GM12878 (cell line): ENCODE measurements around the gene RANBP3. TPM values are rescaled to one million over a fixed set of nuclear protein-coding genes. Genes with fewer than 3 reads are reported as not detected.

Experiments used
- ATAC-seq: fragments of 200-7000 bp; cut with Tn5 transposase; 3 replicates; pipeline ENCODE4 v1.9.1; 2020; ENCODE audit warnings: mild to moderate bottlenecking, moderate library complexity
- BruUV-seq: library from RNA; stranded (reverse); fragments of 400-500 nt; replicated peaks from 2 replicates; lab custom pipeline; 2021; lab: Mats Ljungman, UMichigan
- CTCF ChIA-PET: fragments of 300-600 bp; sonication (Branson Sonifier 250); formaldehyde crosslinking; extraction: SDS; loops from one replicate; lab custom pipeline; 2021; ENCODE audit warnings: inconsistent platforms; lab: Yijun Ruan, JAX
- POLR2A ChIA-PET: fragments of 350-600 bp; formaldehyde crosslinking; extraction: SDS; loops from one replicate; lab custom pipeline; 2021; ENCODE audit warnings: inconsistent platforms; lab: Charles Lee
- RAD21 ChIA-PET: fragments of 300-600 bp; sonication (Branson Sonifier 250); formaldehyde crosslinking; loops from one replicate; lab custom pipeline; 2023; ENCODE audit warnings: antibody characterized with exemption; ENCODE audit not compliant: unreplicated experiment; lab: Charles Lee
- SMC1A ChIA-PET: fragments of 300-600 bp; sonication (Branson Sonifier 250); formaldehyde crosslinking; loops from one replicate; lab custom pipeline; 2023; ENCODE audit not compliant: unreplicated experiment, uncharacterized antibody; lab: Charles Lee
- DNase-seq: peaks from one replicate; pipeline ENCODE4 v3.0.0-alpha.2; 2011; ENCODE audit warnings: low read depth, low spot score
- FAIRE-seq: peaks from 3 replicates; lab custom pipeline; 2011; peaks lifted over from hg19 to GRCh38; lab: Jason Lieb, UNC
- H2AFZ ChIP-seq: 2 replicates; pipeline ENCODE4 v1.6.0; 2011; ENCODE audit warnings: low read depth, low read length, control low read depth; ENCODE audit not compliant: control insufficient read depth
- H3K27ac ChIP-seq: 2 replicates; pipeline ENCODE4 v1.5.1; 2011; ENCODE audit warnings: control low read depth; ENCODE audit not compliant: control insufficient read depth, insufficient read depth
- H3K27me3 ChIP-seq, 2 experiments: replicated peaks in 1 of 2; 2 replicates each; pipeline versions ENCODE4 v1.6.0 to v1.6.1; 2011; ENCODE audit warnings: low read length in 1 of 2; ENCODE audit not compliant: control insufficient read depth in 2 of 2, insufficient read depth in 2 of 2
- H3K36me3 ChIP-seq, 2 experiments: 2 replicates each; pipeline ENCODE4 v1.5.1; 2011; ENCODE audit warnings: low read length in 1 of 2; ENCODE audit not compliant: control insufficient read depth in 2 of 2, insufficient read depth in 2 of 2
- H3K4me1 ChIP-seq: 2 replicates; pipeline ENCODE4 v1.6.1; 2011; ENCODE audit warnings: mild to moderate bottlenecking, low read length, moderate library complexity, mixed read lengths; ENCODE audit not compliant: control insufficient read depth, insufficient read depth
- H3K4me2 ChIP-seq: 2 replicates; pipeline ENCODE4 v1.6.0; 2011; ENCODE audit warnings: control low read depth; ENCODE audit not compliant: control insufficient read depth, insufficient read depth
- H3K4me3 ChIP-seq: fragments of 200-600 bp; sonication (generic); 2 replicates; pipeline ENCODE4 v1.5.1; 2016
- H3K79me2 ChIP-seq: 2 replicates; pipeline ENCODE4 v1.6.0; 2011; ENCODE audit warnings: low read length; ENCODE audit not compliant: control insufficient read depth, insufficient read depth
- H3K9ac ChIP-seq: 2 replicates; pipeline ENCODE4 v1.8.0; 2011; ENCODE audit warnings: low read length, control low read depth, mixed read lengths; ENCODE audit not compliant: control insufficient read depth, insufficient read depth
- H3K9me3 ChIP-seq: replicated peaks from 3 replicates; pipeline ENCODE4 v1.5.1; 2011; ENCODE audit warnings: mild to moderate bottlenecking, low read length; ENCODE audit not compliant: control insufficient read depth, insufficient read depth
- H4K20me1 ChIP-seq: 2 replicates; pipeline ENCODE4 v1.6.0; 2011; ENCODE audit not compliant: control insufficient read depth, insufficient read depth
- BCL3 ChIP-seq: IDR thresholded peaks from 2 replicates; pipeline ENCODE4 v1.6.1; 2011; ENCODE audit warnings: borderline replicate concordance, low read depth, mild to moderate bottlenecking, moderate library complexity, low read length; ENCODE audit not compliant: insufficient read depth, poor library complexity, severe bottlenecking
- BHLHE40 ChIP-seq, 2 experiments: fragments of 450-650 bp in 1 of 2; IDR thresholded peaks; 2 replicates each; pipeline ENCODE4 v1.6.1; 2011 to 2017; ENCODE audit warnings: low read depth in 2 of 2, borderline replicate concordance in 1 of 2, improper control_type of control experiment in 1 of 2, low read length in 1 of 2, mild to moderate bottlenecking in 1 of 2
- FOS ChIP-seq: IDR thresholded peaks from 3 replicates; pipeline ENCODE4 v1.6.1; 2011; ENCODE audit warnings: borderline replicate concordance; ENCODE audit not compliant: insufficient read length; ENCODE audit errors: extremely low read depth
- FOXK2 ChIP-seq: fragments of 450-650 bp; IDR thresholded peaks from 2 replicates; pipeline ENCODE4 v1.6.1; 2017; ENCODE audit warnings: mild to moderate bottlenecking, moderate library complexity
- HDGF ChIP-seq: fragments of 450-650 bp; IDR thresholded peaks from 2 replicates; pipeline ENCODE4 v1.6.1; 2016; ENCODE audit warnings: antibody characterized with exemption
- HSF1 ChIP-seq: fragments of 150-350 bp; IDR thresholded peaks from 2 replicates; pipeline ENCODE4 v1.6.1; 2014; ENCODE audit warnings: mild to moderate bottlenecking, low read depth, low read length
- IRF5 ChIP-seq: fragments of 450-650 bp; IDR thresholded peaks from 2 replicates; pipeline ENCODE4 v1.6.1; 2017; ENCODE audit warnings: borderline replicate concordance
- JUNB ChIP-seq: IDR thresholded peaks from 2 replicates; pipeline ENCODE4 v1.6.1; 2016; ENCODE audit warnings: antibody characterized with exemption, mild to moderate bottlenecking
- MEF2B ChIP-seq: fragments of 450-650 bp; IDR thresholded peaks from 2 replicates; pipeline ENCODE4 v1.6.1; 2018; ENCODE audit warnings: mild to moderate bottlenecking, moderate library complexity; ENCODE audit not compliant: partially characterized antibody, poor library complexity, severe bottlenecking
- NR2C1 ChIP-seq: fragments of 450-650 bp; IDR thresholded peaks from 2 replicates; pipeline ENCODE4 v1.6.1; 2017; ENCODE audit warnings: antibody characterized with exemption, mild to moderate bottlenecking, moderate library complexity
- TBL1XR1 ChIP-seq: IDR thresholded peaks from 2 replicates; pipeline ENCODE4 v1.6.1; 2012; ENCODE audit warnings: low read depth, low read length, improper control_type of control experiment
- USF2 ChIP-seq: IDR thresholded peaks from 2 replicates; pipeline ENCODE4 v1.6.1; 2011; ENCODE audit warnings: low read depth, low read length, improper control_type of control experiment, borderline replicate concordance
- ZBTB4 ChIP-seq: fragments of 450-650 bp; formaldehyde crosslinking; IDR thresholded peaks from 2 replicates; pipeline ENCODE4 v1.4.0; 2022; ENCODE audit warnings: mild to moderate bottlenecking, moderate library complexity
- WGBS: methylation state at CpG from one replicate; pipeline ENCODE4 v1.1.6; 2016; ENCODE audit warnings: low lambda C conversion rate; ENCODE audit not compliant: insufficient replicate concordance, insufficient coverage; ENCODE audit errors: missing lambda C conversion rate; 5-methylcytosine and 5-hydroxymethylcytosine counted together
- in situ Hi-C: fragments of 300-500 bp; cut with MboI; formaldehyde crosslinking; loops from 9 replicates; pipeline ENCODE4 v1.14.3; 2018; ENCODE audit warnings: mixed read lengths
- intact Hi-C: fragments of 100-400 bp; cut with micrococcal nuclease; formaldehyde crosslinking; loops from one replicate; pipeline ENCODE4 v1.14.2; 2022; ENCODE audit not compliant: unreplicated experiment
- polyA plus RNA-seq, 11 experiments: library from polyadenylated mRNA; depleted of rRNA in 4 of 11; unstranded in 6 of 11; stranded (reverse) in 5 of 11; fragments of >200 nt; fragmentation: Nextera tagmentation in 4 of 11; fragmentation: Illumina TruSeq in 1 of 11; extraction: Ambion mirVana in 4 of 11; extraction: Trizol in 1 of 11; gene quantifications; 1 replicate in 1 of 11; 2 replicates in 10 of 11; pipeline versions ENCODE4 v1.2.1 to v1.2.3, GENCODE V29; 2011 to 2016; ENCODE audit warnings: inconsistent platforms in 2 of 11, missing spikeins in 2 of 11, low read depth in 1 of 11
- total RNA-seq, 4 experiments: library from RNA; depleted of rRNA in 3 of 4; stranded (reverse); fragments of >200 nt in 3 of 4; fragmentation: Illumina TruSeq in 1 of 4; extraction: Trizol in 1 of 4; gene quantifications; 2 replicates each; pipeline versions ENCODE4 v1.2.1 to v1.2.3, GENCODE V29; 2013 to 2021

RANBP3 gene
- total and polyA plus RNA-seq, 10 of the 15 experiments (the other 5 are each of a cell fraction or from before 2014, with no cell fraction given), result 1.1 to 81.6 (median 60.0) TPM

- intact Hi-C loops, result no loop called here
- H3K36me3 ChIP-seq, result peaks cover 6 to 11% of the 10 kb centered on the region in 2 experiments
- peak; percentile 16 for DNase-seq
- no TSS peak for BruUV-seq
- in situ Hi-C loops, result no loop called here
- peak; percentile 81 for FAIRE-seq
- H3K79me2 ChIP-seq, result peaks cover 88% of the 10 kb centered on the region
- CTCF ChIA-PET, result interaction anchor here (1.0 to 1.9 kb wide), 6 partner anchors 9 to 285 kb away, joined by 3 to 9 read pairs (median 4); partner anchors contain the start of gene RPL36
- peaks cover 15% of the 10 kb centered on the region; the same call in 1 of the 2 replicates for H4K20me1 ChIP-seq
- peak overlapping the region; percentile 82 for H3K4me2 ChIP-seq
- WGBS, result 3% methylated on average over 10 of the region's 10 CpGs
- SMC1A ChIA-PET, result interaction anchor here (0.7 to 2.2 kb wide), 7 partner anchors 12 to 171 kb away, joined by 3 to 10 read pairs (median 4); partner anchors contain the start of gene NDUFA11
- RAD21 ChIA-PET, result interaction anchor here (1.0 to 1.6 kb wide), 3 partner anchors 13 to 171 kb away, joined by 3 to 7 read pairs (median 6); no protein-coding TSS in a partner anchor
- H3K4me3 ChIP-seq, result peak overlapping the region; percentile 90; the same call in 1 of the 2 replicates
- H3K27me3 ChIP-seq, result no peaks in the 10 kb centered on the region
- no peaks in the 10 kb centered on the region for H3K9me3 ChIP-seq
- peak overlapping the region; percentile 49 for H3K27ac ChIP-seq
- peaks cover 21% of the 10 kb centered on the region for H3K4me1 ChIP-seq
- ATAC-seq, result peak; percentile 57
- H2AFZ ChIP-seq, result no peak overlapping the region
- peak overlapping the region; percentile 14 for H3K9ac ChIP-seq
- POLR2A ChIA-PET, result interaction anchor here (0.5 to 0.6 kb wide), 2 partner anchors 13 to 18 kb away, joined by 3 read pairs; no protein-coding TSS in a partner anchor
- no peak for TF ChIP-seq BCL3
- TF ChIP-seq BHLHE40 (IDR thresholded peaks at IDR 0.05; ENCODE audit: borderline replicate concordance in 1 of 2, low read depth in 2 of 2, low read length in 1 of 2), result peak; percentile 69 to 79; a peak in 2 of 4 replicates
- no peak for TF ChIP-seq IRF5
- TF ChIP-seq FOXK2, result no peak
- TF ChIP-seq USF2, result peak; percentile 54; the same call in 1 of the 2 replicates
- peak; percentile 33 for TF ChIP-seq MEF2B
- no peak for TF ChIP-seq TBL1XR1
- TF ChIP-seq HDGF, result peak; percentile 60; the same call in 1 of the 2 replicates
- TF ChIP-seq NR2C1, result no peak
- TF ChIP-seq JUNB, result no peak
- TF ChIP-seq FOS, result no peak
- TF ChIP-seq ZBTB4 (CRISPR knock-in tag), result no peak
- no peak for TF ChIP-seq HSF1
Observed at GRCh38 chr19:5974721-5975387, 3.1 kb downstream of the RANBP3 start.
